ENCODE data around the gene HMHB1. TPM values are rescaled to one million over a fixed set of nuclear protein-coding genes. Genes with fewer than 3 reads are reported as not detected.

Gene HMHB1
- total RNA-seq, 1 experiment from 2014 or later, result not detected

- intact Hi-C loops (cut with micrococcal nuclease), result no loop called here
- H3K4me3 Mint-ChIP-seq (ENCODE audit: unreplicated experiment), result no peak overlapping the region
- H3K27me3 Mint-ChIP-seq (ENCODE audit: insufficient read depth, unreplicated experiment), result no peaks in the 10 kb centered on the region
- DNase-seq (ENCODE audit: unreplicated experiment), result no peak
- BruUV-seq (replicated peaks), result no TSS peak
- CTCF ChIA-PET, result interaction anchor here (0.6 to 1.4 kb wide), 4 partner anchors 12 to 1355 kb away, joined by 3 to 6 read pairs (median 4); no protein-coding TSS in a partner anchor
- no peaks in the 10 kb centered on the region for H3K4me1 Mint-ChIP-seq (ENCODE audit: insufficient read depth, unreplicated experiment)
- H3K27ac Mint-ChIP-seq (ENCODE audit: low read depth, unreplicated experiment), result no peak overlapping the region
- POLR2A ChIA-PET, result no interaction called here
- TF ChIP-seq, protein P1, sequence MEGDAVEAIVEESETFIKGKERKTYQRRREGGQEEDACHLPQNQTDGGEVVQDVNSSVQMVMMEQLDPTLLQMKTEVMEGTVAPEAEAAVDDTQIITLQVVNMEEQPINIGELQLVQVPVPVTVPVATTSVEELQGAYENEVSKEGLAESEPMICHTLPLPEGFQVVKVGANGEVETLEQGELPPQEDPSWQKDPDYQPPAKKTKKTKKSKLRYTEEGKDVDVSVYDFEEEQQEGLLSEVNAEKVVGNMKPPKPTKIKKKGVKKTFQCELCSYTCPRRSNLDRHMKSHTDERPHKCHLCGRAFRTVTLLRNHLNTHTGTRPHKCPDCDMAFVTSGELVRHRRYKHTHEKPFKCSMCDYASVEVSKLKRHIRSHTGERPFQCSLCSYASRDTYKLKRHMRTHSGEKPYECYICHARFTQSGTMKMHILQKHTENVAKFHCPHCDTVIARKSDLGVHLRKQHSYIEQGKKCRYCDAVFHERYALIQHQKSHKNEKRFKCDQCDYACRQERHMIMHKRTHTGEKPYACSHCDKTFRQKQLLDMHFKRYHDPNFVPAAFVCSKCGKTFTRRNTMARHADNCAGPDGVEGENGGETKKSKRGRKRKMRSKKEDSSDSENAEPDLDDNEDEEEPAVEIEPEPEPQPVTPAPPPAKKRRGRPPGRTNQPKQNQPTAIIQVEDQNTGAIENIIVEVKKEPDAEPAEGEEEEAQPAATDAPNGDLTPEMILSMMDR (IDR thresholded peaks at IDR 0.05; ENCODE audit: unreplicated experiment), result no peak
- H3K36me3 Mint-ChIP-seq (ENCODE audit: insufficient read depth, unreplicated experiment), result no peaks in the 10 kb centered on the region
- H3K9me3 Mint-ChIP-seq (ENCODE audit: unreplicated experiment), result no peaks in the 10 kb centered on the region
Observed at GRCh38 chr5:143770450-143770849, 41.5 kb upstream of the HMHB1 start.

- no peak overlapping the region for H3K27ac Mint-ChIP-seq (ENCODE audit: low read depth, unreplicated experiment)
- no TSS peak for BruUV-seq (replicated peaks)
Observed at GRCh38 chr5:143771189-143771588, 40.8 kb upstream of the HMHB1 start.

DNA sequence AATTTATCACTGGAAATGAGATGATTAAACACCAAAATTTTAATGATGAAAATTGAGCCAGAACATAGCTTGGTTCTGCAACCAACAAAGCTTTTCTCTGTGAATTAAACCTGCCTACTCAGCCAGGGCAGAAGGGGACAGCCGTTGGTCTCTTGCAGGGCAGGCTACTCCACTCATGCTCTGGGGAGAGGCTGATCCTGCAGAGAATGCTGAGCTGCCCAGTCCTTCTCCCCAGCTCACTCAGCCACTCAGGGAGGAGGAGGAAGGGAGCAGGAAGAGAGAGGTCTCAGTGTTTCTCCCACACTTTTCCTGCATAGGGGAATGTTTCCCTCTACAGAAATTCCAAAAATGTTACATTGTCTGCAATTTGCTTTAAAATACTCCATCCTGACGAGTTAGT, 40.4 kb upstream of the HMHB1 start:
- CTCF ChIA-PET, result interaction anchor here (0.7 to 1.4 kb wide), 3 partner anchors 9 to 90 kb away, joined by 3 to 6 read pairs (median 4); no protein-coding TSS in a partner anchor
- TF ChIP-seq, protein P1 (IDR thresholded peaks at IDR 0.05; ENCODE audit: unreplicated experiment), result no peak
- POLR2A ChIA-PET, result interaction anchor here (0.6 kb wide), 1 partner anchor 708 kb away, joined by 4 read pairs; no protein-coding TSS in a partner anchor
- H3K27ac Mint-ChIP-seq (ENCODE audit: low read depth, unreplicated experiment), result no peak overlapping the region
- H3K27me3 Mint-ChIP-seq (ENCODE audit: insufficient read depth, unreplicated experiment), result no peaks in the 10 kb centered on the region
- no peaks in the 10 kb centered on the region for H3K9me3 Mint-ChIP-seq (ENCODE audit: unreplicated experiment)
- no peaks in the 10 kb centered on the region for H3K36me3 Mint-ChIP-seq (ENCODE audit: insufficient read depth, unreplicated experiment)
- intact Hi-C loops (cut with micrococcal nuclease), result no loop called here
- no peaks in the 10 kb centered on the region for H3K4me1 Mint-ChIP-seq (ENCODE audit: insufficient read depth, unreplicated experiment)
- BruUV-seq (replicated peaks), result no TSS peak
- no peak overlapping the region for H3K4me3 Mint-ChIP-seq (ENCODE audit: unreplicated experiment)
- DNase-seq (ENCODE audit: unreplicated experiment), result no peak

More at GRCh38 chr5:143771189-143771588, 40.8 kb upstream of the HMHB1 start:
- Mint-ChIP-seq H3K36me3 (ENCODE audit: insufficient read depth, unreplicated experiment) (no peaks in the 10 kb centered on the region), H3K27me3 (ENCODE audit: insufficient read depth, unreplicated experiment) (no peaks in the 10 kb centered on the region), H3K4me1 (ENCODE audit: insufficient read depth, unreplicated experiment) (no peaks in the 10 kb centered on the region), H3K9me3 (ENCODE audit: unreplicated experiment) (no peaks in the 10 kb centered on the region), H3K4me3 (ENCODE audit: unreplicated experiment) (no peak overlapping the region)
- ChIA-PET POLR2A (interaction anchor here (0.6 kb wide), 1 partner anchor 707 kb away, joined by 4 read pairs; no protein-coding TSS in a partner anchor), CTCF (interaction anchor here (0.6 to 1.4 kb wide), 6 partner anchors 9 to 1355 kb away, joined by 3 to 6 read pairs (median 4); no protein-coding TSS in a partner anchor)
- no peak for DNase-seq (ENCODE audit: unreplicated experiment)
- intact Hi-C loops (cut with micrococcal nuclease), result no loop called here
- TF ChIP-seq, protein P1 (IDR thresholded peaks at IDR 0.05; ENCODE audit: unreplicated experiment), result no peak

DNA sequence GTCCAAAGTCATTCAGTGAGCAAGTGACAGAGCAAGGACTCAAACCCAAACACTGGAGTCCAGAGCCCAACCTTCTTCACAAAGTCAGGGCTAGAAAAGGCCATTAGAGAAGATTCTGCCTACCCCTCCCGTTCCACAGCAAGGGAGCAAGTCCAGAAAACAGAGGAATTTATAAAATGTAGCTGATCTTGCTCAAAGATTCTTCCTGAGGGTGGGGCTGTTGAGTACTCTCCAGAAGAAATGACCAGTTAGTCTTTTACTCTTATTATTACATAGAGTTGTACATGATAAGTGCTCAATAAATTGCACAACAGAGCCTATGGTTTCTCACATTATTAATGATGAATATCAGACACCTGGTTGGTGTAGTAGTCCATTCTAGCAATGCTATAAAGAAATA, 39.3 kb upstream of the HMHB1 start:
- intact Hi-C loops (cut with micrococcal nuclease), result no loop called here
- POLR2A ChIA-PET, result no interaction called here
- CTCF ChIA-PET, result interaction anchor here (0.6 to 1.2 kb wide), 3 partner anchors 52 to 411 kb away, joined by 3 to 4 read pairs (median 3); no protein-coding TSS in a partner anchor
- no peak for DNase-seq (ENCODE audit: unreplicated experiment)
- Mint-ChIP-seq H3K36me3 (ENCODE audit: insufficient read depth, unreplicated experiment) (no peaks in the 10 kb centered on the region), H3K27me3 (ENCODE audit: insufficient read depth, unreplicated experiment) (no peaks in the 10 kb centered on the region), H3K27ac (ENCODE audit: low read depth, unreplicated experiment) (no peak overlapping the region), H3K4me3 (ENCODE audit: unreplicated experiment) (no peak overlapping the region), H3K4me1 (ENCODE audit: insufficient read depth, unreplicated experiment) (no peaks in the 10 kb centered on the region), H3K9me3 (ENCODE audit: unreplicated experiment) (no peaks in the 10 kb centered on the region)
- TF ChIP-seq, protein P1 (IDR thresholded peaks at IDR 0.05; ENCODE audit: unreplicated experiment), result no peak
- BruUV-seq (replicated peaks), result no TSS peak

Measured in MCF 10A (cell line).